ENCODE results near the gene ATP8A2. TPM values are rescaled to one million over a fixed set of nuclear protein-coding genes. Genes with fewer than 3 reads are reported as not detected.

The ATP8A2 gene
- total and polyA plus RNA-seq, 4 donors = 0.01 to 0.08 (median 0.05) TPM; not detected in 1

GRCh38 chr13:25397763-25398162 lies 26.0 kb downstream of the ATP8A2 start:
- no peak for DNase-seq (ENCODE audit: low spot score)
- Histone ChIP-seq H3K27me3 (ENCODE audit: control insufficient read depth in 4 of 4, insufficient read depth in 4 of 4, low read length in 3 of 4) (peaks cover 0 to 4% (median 0%) of the 10 kb centered on the region in 4 donors), H3K27ac (ENCODE audit: low read depth in 1 of 2, low read length in 2 of 2) (no peak overlapping the region), H3K9me3 (ENCODE audit: control insufficient read depth in 4 of 4, low read length in 3 of 4) (no peaks in the 10 kb centered on the region), H3K36me3 (ENCODE audit: control insufficient read depth in 4 of 4, insufficient read depth in 3 of 4, low read depth in 1 of 4, low read length in 3 of 4) (no peaks in the 10 kb centered on the region), H3K4me3 (ENCODE audit: low read depth in 1 of 3, low read length in 3 of 3) (no peak overlapping the region), H3K4me1 (ENCODE audit: control insufficient read depth in 4 of 4, insufficient read depth in 4 of 4, low read length in 3 of 4) (no peaks in the 10 kb centered on the region), H3K9ac (ENCODE audit: low read depth in 1 of 2, low read length in 2 of 2) (no peak overlapping the region)
- no peak for TF ChIP-seq FOXA2 (IDR thresholded peaks at IDR 0.05)
- TF ChIP-seq TAF1 (conservative IDR thresholded peaks at IDR 0.05) = no peak
- no peak for TF ChIP-seq EGR1 (IDR thresholded peaks at IDR 0.05; ENCODE audit: low read depth in 2 of 2)
- no peak for TF ChIP-seq RAD21 (IDR thresholded peaks at IDR 0.05)
- TF ChIP-seq YY1 (IDR thresholded peaks at IDR 0.05) = no peak
- no peak for TF ChIP-seq REST (IDR thresholded peaks at IDR 0.05)
- no peak for TF ChIP-seq RXRA (IDR thresholded peaks at IDR 0.05)
- no peak for TF ChIP-seq SP1 (IDR thresholded peaks at IDR 0.05)
- 54% methylated on average over 1 of the region's 1 CpG for WGBS

DNA sequence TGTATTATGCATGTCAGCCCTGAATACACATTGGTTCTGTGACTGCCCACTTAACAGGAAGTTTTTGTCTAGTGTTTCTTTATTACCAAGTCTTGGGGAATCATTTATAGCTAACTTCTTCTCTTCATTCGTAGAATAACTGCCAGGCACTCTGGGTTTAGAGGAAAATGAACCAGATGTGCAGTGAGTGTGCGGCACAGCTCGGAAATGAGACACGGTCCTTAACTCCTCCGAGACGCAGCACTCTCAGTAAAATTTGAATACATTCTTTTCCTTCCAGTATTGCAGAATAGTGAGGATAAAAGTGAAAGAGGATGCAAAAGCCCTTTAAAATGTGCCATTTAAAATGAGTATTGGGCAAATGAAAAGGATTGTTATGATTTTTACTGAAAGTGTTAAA lies 29.2 kb downstream of the ATP8A2 start:
- Histone ChIP-seq H3K27me3 (ENCODE audit: control insufficient read depth in 4 of 4, insufficient read depth in 4 of 4, low read length in 3 of 4) (peaks cover 0 to 4% (median 0%) of the 10 kb centered on the region in 4 donors), H3K4me3 (ENCODE audit: low read depth in 1 of 3, low read length in 3 of 3) (no peak overlapping the region), H3K27ac (ENCODE audit: low read depth in 1 of 2, low read length in 2 of 2) (no peak overlapping the region), H3K4me1 (ENCODE audit: control insufficient read depth in 4 of 4, insufficient read depth in 4 of 4, low read length in 3 of 4) (no peaks in the 10 kb centered on the region), H3K9me3 (ENCODE audit: control insufficient read depth in 4 of 4, low read length in 3 of 4) (no peaks in the 10 kb centered on the region), H3K36me3 (ENCODE audit: control insufficient read depth in 4 of 4, insufficient read depth in 3 of 4, low read depth in 1 of 4, low read length in 3 of 4) (no peaks in the 10 kb centered on the region), H3K9ac (ENCODE audit: low read depth in 1 of 2, low read length in 2 of 2) (no peak overlapping the region)
- no peak for DNase-seq (ENCODE audit: low spot score)
- WGBS = 82% methylated on average over 6 of the region's 6 CpGs
- TF ChIP-seq, protein P1, sequence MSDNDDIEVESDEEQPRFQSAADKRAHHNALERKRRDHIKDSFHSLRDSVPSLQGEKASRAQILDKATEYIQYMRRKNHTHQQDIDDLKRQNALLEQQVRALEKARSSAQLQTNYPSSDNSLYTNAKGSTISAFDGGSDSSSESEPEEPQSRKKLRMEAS (IDR thresholded peaks at IDR 0.05) = no peak
- no peak for TF ChIP-seq HNF4A (conservative IDR thresholded peaks at IDR 0.05)
- TF ChIP-seq YY1 (IDR thresholded peaks at IDR 0.05) = no peak
- TF ChIP-seq FOXA2 (IDR thresholded peaks at IDR 0.05) = no peak
- no peak for TF ChIP-seq NR2F2 (IDR thresholded peaks at IDR 0.05)
- TF ChIP-seq SP1 (IDR thresholded peaks at IDR 0.05) = no peak
- no peak for TF ChIP-seq GABPA (IDR thresholded peaks at IDR 0.05 in 1 of 2, conservative IDR thresholded peaks at IDR 0.05 in 1 of 2)
- no peak for TF ChIP-seq HNF4G (IDR thresholded peaks at IDR 0.05)
- no peak for TF ChIP-seq JUND (IDR thresholded peaks at IDR 0.05)
- TF ChIP-seq EGR1 (IDR thresholded peaks at IDR 0.05; ENCODE audit: low read depth in 2 of 2) = no peak
- no peak for TF ChIP-seq ATF3 (IDR thresholded peaks at IDR 0.05)
- TF ChIP-seq RXRA (IDR thresholded peaks at IDR 0.05) = no peak
- TF ChIP-seq TAF1 (conservative IDR thresholded peaks at IDR 0.05) = no peak
- TF ChIP-seq, protein P2, sequence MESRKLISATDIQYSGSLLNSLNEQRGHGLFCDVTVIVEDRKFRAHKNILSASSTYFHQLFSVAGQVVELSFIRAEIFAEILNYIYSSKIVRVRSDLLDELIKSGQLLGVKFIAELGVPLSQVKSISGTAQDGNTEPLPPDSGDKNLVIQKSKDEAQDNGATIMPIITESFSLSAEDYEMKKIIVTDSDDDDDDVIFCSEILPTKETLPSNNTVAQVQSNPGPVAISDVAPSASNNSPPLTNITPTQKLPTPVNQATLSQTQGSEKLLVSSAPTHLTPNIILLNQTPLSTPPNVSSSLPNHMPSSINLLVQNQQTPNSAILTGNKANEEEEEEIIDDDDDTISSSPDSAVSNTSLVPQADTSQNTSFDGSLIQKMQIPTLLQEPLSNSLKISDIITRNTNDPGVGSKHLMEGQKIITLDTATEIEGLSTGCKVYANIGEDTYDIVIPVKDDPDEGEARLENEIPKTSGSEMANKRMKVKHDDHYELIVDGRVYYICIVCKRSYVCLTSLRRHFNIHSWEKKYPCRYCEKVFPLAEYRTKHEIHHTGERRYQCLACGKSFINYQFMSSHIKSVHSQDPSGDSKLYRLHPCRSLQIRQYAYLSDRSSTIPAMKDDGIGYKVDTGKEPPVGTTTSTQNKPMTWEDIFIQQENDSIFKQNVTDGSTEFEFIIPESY (IDR thresholded peaks at IDR 0.05) = no peak
- TF ChIP-seq, protein P3, sequence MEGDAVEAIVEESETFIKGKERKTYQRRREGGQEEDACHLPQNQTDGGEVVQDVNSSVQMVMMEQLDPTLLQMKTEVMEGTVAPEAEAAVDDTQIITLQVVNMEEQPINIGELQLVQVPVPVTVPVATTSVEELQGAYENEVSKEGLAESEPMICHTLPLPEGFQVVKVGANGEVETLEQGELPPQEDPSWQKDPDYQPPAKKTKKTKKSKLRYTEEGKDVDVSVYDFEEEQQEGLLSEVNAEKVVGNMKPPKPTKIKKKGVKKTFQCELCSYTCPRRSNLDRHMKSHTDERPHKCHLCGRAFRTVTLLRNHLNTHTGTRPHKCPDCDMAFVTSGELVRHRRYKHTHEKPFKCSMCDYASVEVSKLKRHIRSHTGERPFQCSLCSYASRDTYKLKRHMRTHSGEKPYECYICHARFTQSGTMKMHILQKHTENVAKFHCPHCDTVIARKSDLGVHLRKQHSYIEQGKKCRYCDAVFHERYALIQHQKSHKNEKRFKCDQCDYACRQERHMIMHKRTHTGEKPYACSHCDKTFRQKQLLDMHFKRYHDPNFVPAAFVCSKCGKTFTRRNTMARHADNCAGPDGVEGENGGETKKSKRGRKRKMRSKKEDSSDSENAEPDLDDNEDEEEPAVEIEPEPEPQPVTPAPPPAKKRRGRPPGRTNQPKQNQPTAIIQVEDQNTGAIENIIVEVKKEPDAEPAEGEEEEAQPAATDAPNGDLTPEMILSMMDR (IDR thresholded peaks at IDR 0.05; ENCODE audit: low read depth, low read length, missing input control) = no peak

Data from liver (tissue), 9 donors.